Lower leg skin (tissue), 4 donors: ENCODE results near the gene TMEM200A. TPM values are rescaled to one million over a fixed set of nuclear protein-coding genes. Genes with fewer than 3 reads are reported as not detected.

Experiments used
- DNase-seq, 2 donors: peaks; one replicate each; pipeline ENCODE4 v3.0.0-alpha.2; 2019; ENCODE audit warnings: low spot score in 2 of 2
- H3K4me3 ChIP-seq: fragments of 200-600 bp; sonication (generic); 2 replicates; pipeline ENCODE4 v1.5.1; 2017; ENCODE audit warnings: mild to moderate bottlenecking, low read depth; ENCODE audit not compliant: poor library complexity, severe bottlenecking
- POLR2A ChIP-seq, 2 donors: fragments of 450-650 bp; IDR thresholded peaks; one replicate each; pipeline ENCODE4 v1.6.1; 2016 to 2017; ENCODE audit warnings: antibody characterized with exemption in 2 of 2, mild to moderate bottlenecking in 1 of 2, moderate library complexity in 1 of 2
- WGBS, 2 donors: methylation state at CpG; one replicate each; pipeline ENCODE4 v1.1.5; 2018; 5-methylcytosine and 5-hydroxymethylcytosine counted together
- intact Hi-C: fragments of 100-400 bp; cut with DNase I; formaldehyde crosslinking; loops from one replicate; pipeline ENCODE4 v1.15.0; 2023; ENCODE audit warnings: low total_unique reads
- total RNA-seq, 4 donors: library from RNA; depleted of rRNA; stranded (reverse); fragments of >200 nt; gene quantifications; one replicate each; pipeline ENCODE4 v1.1.0, GENCODE V29; 2016
- TF ChIP-seq, protein P1 (sequence below), 3 donors: fragments of 450-650 bp; IDR thresholded peaks; one replicate each; pipeline ENCODE4 v1.5.1; 2016; ENCODE audit warnings: antibody characterized with exemption in 3 of 3, mild to moderate bottlenecking in 3 of 3, moderate library complexity in 2 of 3

Gene TMEM200A
- total RNA-seq, 4 donors from 2014 or later, result 0.23 to 1.6 (median 0.68) TPM

DNA sequence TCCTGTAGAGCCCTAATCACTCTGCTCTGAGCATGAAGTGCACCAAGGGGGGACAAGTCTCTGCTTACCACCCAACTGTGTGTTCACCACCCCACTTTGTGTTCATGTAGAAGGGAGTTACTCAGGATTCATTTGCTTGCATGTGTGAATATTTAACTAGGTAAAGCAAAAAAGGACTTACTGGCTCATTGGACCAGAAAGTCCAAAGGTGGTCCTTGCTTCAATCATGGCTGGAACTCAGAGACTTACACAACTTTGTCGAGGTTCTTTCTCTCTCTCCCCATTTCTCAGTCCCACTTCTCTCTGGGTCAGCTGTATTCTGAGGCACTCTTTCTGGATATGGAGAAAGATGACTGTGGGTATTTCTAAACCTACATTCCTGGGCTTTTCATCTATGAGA lies 4.0 kb downstream of the TMEM200A start:
- intact Hi-C loops, result no loop called here
- 82 to 100% methylated on average over 1 of the region's 1 CpG for WGBS, 2 donors
- DNase-seq, result no peak

GRCh38 chr6:130371921-130372420 lies 6.2 kb downstream of the TMEM200A start:
- no peak for TF ChIP-seq POLR2A (IDR thresholded peaks at IDR 0.05)
- TF ChIP-seq, protein P1, sequence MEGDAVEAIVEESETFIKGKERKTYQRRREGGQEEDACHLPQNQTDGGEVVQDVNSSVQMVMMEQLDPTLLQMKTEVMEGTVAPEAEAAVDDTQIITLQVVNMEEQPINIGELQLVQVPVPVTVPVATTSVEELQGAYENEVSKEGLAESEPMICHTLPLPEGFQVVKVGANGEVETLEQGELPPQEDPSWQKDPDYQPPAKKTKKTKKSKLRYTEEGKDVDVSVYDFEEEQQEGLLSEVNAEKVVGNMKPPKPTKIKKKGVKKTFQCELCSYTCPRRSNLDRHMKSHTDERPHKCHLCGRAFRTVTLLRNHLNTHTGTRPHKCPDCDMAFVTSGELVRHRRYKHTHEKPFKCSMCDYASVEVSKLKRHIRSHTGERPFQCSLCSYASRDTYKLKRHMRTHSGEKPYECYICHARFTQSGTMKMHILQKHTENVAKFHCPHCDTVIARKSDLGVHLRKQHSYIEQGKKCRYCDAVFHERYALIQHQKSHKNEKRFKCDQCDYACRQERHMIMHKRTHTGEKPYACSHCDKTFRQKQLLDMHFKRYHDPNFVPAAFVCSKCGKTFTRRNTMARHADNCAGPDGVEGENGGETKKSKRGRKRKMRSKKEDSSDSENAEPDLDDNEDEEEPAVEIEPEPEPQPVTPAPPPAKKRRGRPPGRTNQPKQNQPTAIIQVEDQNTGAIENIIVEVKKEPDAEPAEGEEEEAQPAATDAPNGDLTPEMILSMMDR (IDR thresholded peaks at IDR 0.05), result no peak
- H3K4me3 ChIP-seq, result no peak overlapping the region
- intact Hi-C loops, result no loop called here
- WGBS, 2 donors, result 75 to 80% methylated on average over 7 of the region's 7 CpGs
- DNase-seq, result no peak

More for the DNA sequence above, 4.0 kb downstream of the TMEM200A start:
- no peak overlapping the region for H3K4me3 ChIP-seq
- no peak for TF ChIP-seq POLR2A (IDR thresholded peaks at IDR 0.05)
- TF ChIP-seq, protein P1 (IDR thresholded peaks at IDR 0.05), result no peak

DNA sequence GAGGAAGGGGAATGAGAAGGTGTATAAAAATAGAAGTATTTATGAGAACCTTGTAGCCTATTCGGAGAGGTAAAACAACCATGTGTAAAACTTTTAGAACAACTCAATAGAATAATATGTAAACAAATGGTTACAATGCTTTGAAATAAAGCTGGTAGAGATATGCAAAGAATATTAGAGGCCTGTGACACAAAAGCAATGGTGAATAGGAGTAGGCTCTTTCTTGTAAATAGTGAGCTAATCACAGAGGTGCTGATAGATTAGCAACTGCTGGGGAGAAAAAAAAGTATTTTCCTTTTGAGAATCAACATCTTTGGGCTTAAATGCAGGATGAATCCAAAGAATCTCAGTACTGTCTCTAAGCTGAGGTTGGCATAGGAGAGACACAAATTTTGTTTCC lies 7.0 kb downstream of the TMEM200A start:
- intact Hi-C loops, result no loop called here
- no peak for DNase-seq
- WGBS, 2 donors, result 93 to 97% methylated on average over 1 of the region's 1 CpG
- H3K4me3 ChIP-seq, result no peak overlapping the region
- TF ChIP-seq, protein P1 (IDR thresholded peaks at IDR 0.05), result no peak
- TF ChIP-seq POLR2A (IDR thresholded peaks at IDR 0.05), result no peak

DNA sequence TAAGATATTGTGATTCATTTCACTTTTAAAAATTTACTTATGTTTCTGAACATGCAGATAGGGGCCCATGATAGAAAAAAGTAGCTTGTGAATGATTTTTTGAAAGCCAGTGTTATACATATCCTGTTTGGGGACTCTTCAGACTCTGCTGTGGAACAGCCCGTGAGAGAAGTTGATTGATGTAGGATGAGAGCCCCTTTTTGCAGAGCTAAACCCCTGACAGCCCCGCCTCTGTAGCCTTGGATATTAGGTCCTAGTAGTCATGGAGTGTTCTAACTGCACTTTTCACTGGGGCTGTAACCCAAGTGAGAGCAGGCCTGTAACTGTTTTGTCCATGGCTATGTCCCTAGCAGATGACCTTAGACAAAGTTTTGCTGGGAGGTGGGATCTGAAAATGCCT lies 8.2 kb downstream of the TMEM200A start:
- 57 to 71% methylated on average over 2 of the region's 2 CpGs for WGBS, 2 donors
- intact Hi-C loops, result no loop called here
- TF ChIP-seq POLR2A (IDR thresholded peaks at IDR 0.05), result no peak
- TF ChIP-seq, protein P1 (IDR thresholded peaks at IDR 0.05), result no peak
- no peak for DNase-seq
- H3K4me3 ChIP-seq, result no peak overlapping the region

DNA sequence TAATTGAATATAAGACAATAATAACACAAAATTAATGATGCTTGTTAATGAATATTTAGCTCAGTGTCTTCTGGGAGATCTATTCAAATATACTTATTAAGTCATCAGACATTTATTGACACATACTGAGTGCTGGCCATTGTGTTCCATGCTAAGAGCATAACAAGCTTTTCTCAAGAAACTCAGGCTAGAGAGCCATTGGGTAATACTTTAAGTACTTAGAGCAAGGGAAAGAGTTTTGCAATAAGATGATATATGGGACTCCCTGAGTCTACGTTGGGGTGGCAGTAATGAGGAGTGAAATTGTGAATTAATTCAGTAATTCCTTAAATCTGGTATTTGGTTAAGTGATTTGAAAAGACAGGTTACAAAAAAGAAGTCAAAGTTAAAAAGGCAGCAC lies 11.1 kb downstream of the TMEM200A start:
- WGBS, 2 donors, result 42% methylated on average over 1 of the region's 1 CpG
- intact Hi-C loops, result no loop called here
- DNase-seq, result no peak
- no peak for TF ChIP-seq POLR2A (IDR thresholded peaks at IDR 0.05)
- TF ChIP-seq, protein P1 (IDR thresholded peaks at IDR 0.05), result no peak
- H3K4me3 ChIP-seq, result no peak overlapping the region

DNA sequence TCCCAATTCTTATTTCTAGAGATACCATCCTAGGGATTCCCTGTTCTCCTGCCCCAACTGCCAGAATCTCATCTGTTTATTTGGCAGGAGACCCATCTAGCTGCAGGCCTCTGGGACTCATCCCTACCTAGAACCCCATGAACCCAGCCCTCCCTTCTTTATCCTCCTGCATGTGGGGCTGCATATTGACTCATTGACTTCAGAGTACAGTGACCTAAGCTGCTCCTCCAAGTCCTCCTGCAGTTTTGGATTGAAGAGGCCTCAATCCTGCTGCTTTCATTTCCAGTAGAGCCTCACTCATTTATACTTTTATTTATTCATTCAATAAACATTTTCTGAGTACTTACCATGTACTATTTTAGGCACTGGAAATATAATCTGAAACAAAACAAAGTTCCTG lies 11.6 kb downstream of the TMEM200A start:
- H3K4me3 ChIP-seq, result no peak overlapping the region
- no peak for DNase-seq
- intact Hi-C loops, result no loop called here
- TF ChIP-seq, protein P1 (IDR thresholded peaks at IDR 0.05), result no peak
- TF ChIP-seq POLR2A (IDR thresholded peaks at IDR 0.05), result no peak
